B cell (primary cell): ENCODE measurements around the gene CDH18. TPM values are rescaled to one million over a fixed set of nuclear protein-coding genes. Genes with fewer than 3 reads are reported as not detected.

Experiments used
- ATAC-seq: fragments of 200-7000 bp; cut with Tn5 transposase; one replicate; pipeline ENCODE4 v1.10.0; 2021; ENCODE audit warnings: low read depth, mild to moderate bottlenecking, moderate number of reproducible peaks, moderate library complexity
- CTCF ChIA-PET: fragments of 350-600 bp; sonication (Branson Sonifier 250); formaldehyde crosslinking; loops from one replicate; lab custom pipeline; 2021; ENCODE audit warnings: antibody characterized with exemption, inconsistent platforms; lab: Charles Lee
- POLR2A ChIA-PET: fragments of 350-600 bp; sonication (Branson Sonifier 250); formaldehyde crosslinking; loops from one replicate; lab custom pipeline; 2021; ENCODE audit warnings: antibody characterized with exemption; lab: Charles Lee
- DNase-seq: peaks from one replicate; pipeline ENCODE4 v3.0.0; 2013
- H2AFZ ChIP-seq: 2 replicates; pipeline ENCODE4 v1.6.1; 2012; ENCODE audit warnings: mild to moderate bottlenecking, low read depth, low read length; ENCODE audit not compliant: insufficient read depth, poor library complexity, severe bottlenecking
- H3K27ac ChIP-seq, 2 donors: 1 replicate in 1 of 2; 2 replicates in 1 of 2; pipeline ENCODE4 v1.5.1; 2012 to 2013; ENCODE audit warnings: low read length in 2 of 2, mild to moderate bottlenecking in 2 of 2, moderate library complexity in 1 of 2
- H3K27me3 ChIP-seq, 4 experiments: fragments of 200-600 bp in 1 of 4; sonication (generic) in 1 of 4; replicated peaks in 1 of 4; 1 replicate in 2 of 4; 2 replicates in 2 of 4; pipeline versions ENCODE4 v1.6.1 to v1.7.0; 2013 to 2016; ENCODE audit warnings: low read length in 3 of 4, mild to moderate bottlenecking in 2 of 4, mixed read lengths in 1 of 4, moderate library complexity in 1 of 4; ENCODE audit not compliant: insufficient read depth in 4 of 4, control insufficient read depth in 3 of 4; ENCODE audit errors: control extremely low read depth in 1 of 4
- H3K36me3 ChIP-seq, 2 experiments: replicated peaks in 1 of 2; 1 replicate in 1 of 2; 2 replicates in 1 of 2; pipeline versions ENCODE4 v1.6.1 to v1.7.1; 2013; ENCODE audit warnings: low read length in 1 of 2; ENCODE audit not compliant: insufficient read depth in 2 of 2, control insufficient read depth in 1 of 2; ENCODE audit errors: control extremely low read depth in 1 of 2, extremely low read depth in 1 of 2
- H3K4me1 ChIP-seq, 2 donors: fragments of 200-600 bp in 1 of 2; sonication (generic) in 1 of 2; 1 replicate in 1 of 2; 2 replicates in 1 of 2; pipeline versions ENCODE4 v1.5.1 to v1.6.1; 2013 to 2017; ENCODE audit warnings: low read length in 2 of 2; ENCODE audit not compliant: control insufficient read depth in 2 of 2, insufficient read depth in 2 of 2
- H3K4me2 ChIP-seq: replicated peaks from 2 replicates; pipeline ENCODE3; 2012; ENCODE audit warnings: mild to moderate bottlenecking, low read depth, low read length; ENCODE audit not compliant: poor library complexity, severe bottlenecking
- H3K4me3 ChIP-seq, 5 experiments: fragments of 200-600 bp in 1 of 5; sonication (generic) in 1 of 5; 1 replicate in 3 of 5; 2 replicates in 2 of 5; pipeline versions ENCODE4 v1.5.1 to v1.7.0; 2011 to 2016; ENCODE audit warnings: low read length in 4 of 5, mild to moderate bottlenecking in 4 of 5, low read depth in 2 of 5, control low read depth in 1 of 5, moderate library complexity in 1 of 5; ENCODE audit not compliant: insufficient read depth in 1 of 5; ENCODE audit errors: control extremely low read depth in 1 of 5, extremely low read depth in 1 of 5
- H3K79me2 ChIP-seq: fragments of 200-600 bp; sonication (generic); one replicate; pipeline ENCODE4 v1.6.0; 2016; ENCODE audit warnings: low read length; ENCODE audit not compliant: control insufficient read depth, insufficient read depth
- H3K9ac ChIP-seq: fragments of 200-600 bp; sonication (generic); 2 replicates; pipeline ENCODE4 v1.6.1; 2017; ENCODE audit warnings: mild to moderate bottlenecking, low read length, moderate library complexity
- H3K9me3 ChIP-seq, 3 donors: one replicate each; pipeline versions ENCODE4 v1.6.1 to v1.7.1; 2013; ENCODE audit warnings: low read length in 2 of 3; ENCODE audit not compliant: control insufficient read depth in 2 of 3, insufficient read depth in 1 of 3; ENCODE audit errors: control extremely low read depth in 1 of 3
- H4K20me1 ChIP-seq: 2 replicates; pipeline ENCODE4 v1.6.0; 2012; ENCODE audit warnings: mild to moderate bottlenecking, low read length; ENCODE audit not compliant: insufficient read depth, control insufficient read depth, poor library complexity, severe bottlenecking
- H3K27ac Mint-ChIP-seq: one replicate; pipeline ENCODE4 v1.8.0; 2021; ENCODE audit warnings: mixed read lengths
- H3K27me3 Mint-ChIP-seq: one replicate; pipeline ENCODE4 v1.8.0; 2021; ENCODE audit warnings: mixed read lengths
- H3K4me1 Mint-ChIP-seq: one replicate; pipeline ENCODE4 v1.8.0; 2021; ENCODE audit warnings: mixed read lengths
- H3K4me3 Mint-ChIP-seq: one replicate; pipeline ENCODE4 v1.8.0; 2021; ENCODE audit warnings: mixed read lengths
- H3K9me3 Mint-ChIP-seq: one replicate; pipeline ENCODE4 v1.8.0; 2022; ENCODE audit warnings: mixed read lengths; ENCODE audit not compliant: insufficient read depth
- CTCF ChIP-seq: fragments of 200-600 bp; IDR thresholded peaks from one replicate; pipeline ENCODE4 v1.8.0; 2022; ENCODE audit warnings: antibody characterized with exemption, mild to moderate bottlenecking
- EZH2 ChIP-seq: IDR thresholded peaks from 2 replicates; pipeline ENCODE4 v1.6.1; 2012; ENCODE audit warnings: borderline replicate concordance, low read depth, mild to moderate bottlenecking, moderate library complexity, low read length; ENCODE audit not compliant: insufficient read depth, poor library complexity, severe bottlenecking
- WGBS: methylation state at CpG from one replicate; pipeline ENCODE4 v1.1.5; 2013; ENCODE audit warnings: missing lambda C conversion rate; ENCODE audit not compliant: insufficient coverage; 5-methylcytosine and 5-hydroxymethylcytosine counted together
- intact Hi-C: fragments of 100-400 bp; cut with micrococcal nuclease; formaldehyde crosslinking; loops from one replicate; pipeline ENCODE4 v1.10.0; 2022
- polyA plus RNA-seq: library from polyadenylated mRNA; depleted of rRNA; stranded (reverse); fragments of >200 nt; gene quantifications from 2 replicates; pipeline ENCODE4 v1.2.3, GENCODE V29; 2012
- total RNA-seq, 2 donors: library from RNA; stranded (reverse); fragments of 120-200 nt in 1 of 2; gene quantifications; 1 replicate in 1 of 2; 2 replicates in 1 of 2; pipeline versions ENCODE4 v1.2.3 to v1.2.4, GENCODE V29; 2013 to 2022

CDH18 gene
- total and polyA plus RNA-seq, 2 donors (not counting 1 experiment from before 2014, with no cell fraction given) = not detected

GRCh38 chr5:19719109-19719508 lies 268.9 kb downstream of the CDH18 start:
- H3K36me3 ChIP-seq = no peaks in the 10 kb centered on the region
- POLR2A ChIA-PET = no interaction called here
- Mint-ChIP-seq H3K4me1 (no peaks in the 10 kb centered on the region), H3K27ac (no peak overlapping the region), H3K27me3 (no peaks in the 10 kb centered on the region), H3K4me3 (no peak overlapping the region), H3K9me3 (peaks cover 2% of the 10 kb centered on the region)
- no peaks in the 10 kb centered on the region for H3K79me2 ChIP-seq
- H3K27me3 ChIP-seq = no peaks in the 10 kb centered on the region
- TF ChIP-seq EZH2 (no peak), CTCF (no peak)
- WGBS = no CpG with 5 or more reads among the region's 3 CpGs
- intact Hi-C loops = no loop called here
- H3K27ac ChIP-seq = no peak overlapping the region
- ATAC-seq (no peak), DNase-seq (no peak)
- H4K20me1 ChIP-seq = no peaks in the 10 kb centered on the region
- no peak overlapping the region for H3K9ac ChIP-seq
- H3K4me3 ChIP-seq = no peak overlapping the region
- CTCF ChIA-PET = no interaction called here
- no peak overlapping the region for H2AFZ ChIP-seq
- H3K9me3 ChIP-seq = no peaks in the 10 kb centered on the region
- H3K4me1 ChIP-seq = no peaks in the 10 kb centered on the region
- no peak overlapping the region for H3K4me2 ChIP-seq

- ATAC-seq (no peak), DNase-seq (no peak)
- H3K27ac ChIP-seq = no peak overlapping the region
- H3K27me3 ChIP-seq = no peaks in the 10 kb centered on the region
- POLR2A ChIA-PET = no interaction called here
- H3K4me2 ChIP-seq = no peak overlapping the region
- intact Hi-C loops = no loop called here
- H3K4me1 ChIP-seq = no peaks in the 10 kb centered on the region
- no peak overlapping the region for H2AFZ ChIP-seq
- 100% methylated on average over 1 of the region's 1 CpG for WGBS
- no peaks in the 10 kb centered on the region for H3K79me2 ChIP-seq
- no peak overlapping the region for H3K4me3 ChIP-seq
- Mint-ChIP-seq H3K9me3 (peaks cover under 1% of the 10 kb centered on the region), H3K4me1 (no peaks in the 10 kb centered on the region), H3K27me3 (no peaks in the 10 kb centered on the region), H3K27ac (no peak overlapping the region), H3K4me3 (no peak overlapping the region)
- no peaks in the 10 kb centered on the region for H4K20me1 ChIP-seq
- no peaks in the 10 kb centered on the region for H3K9me3 ChIP-seq
- CTCF ChIA-PET = no interaction called here
- H3K9ac ChIP-seq = no peak overlapping the region
- H3K36me3 ChIP-seq = no peaks in the 10 kb centered on the region
- TF ChIP-seq CTCF (no peak), EZH2 (no peak)
Measured at GRCh38 chr5:19713740-19714139, 274.3 kb downstream of the CDH18 start.
